Measurements from ENCODE around the gene SLC43A3. TPM values are rescaled to one million over a fixed set of nuclear protein-coding genes. Genes with fewer than 3 reads are reported as not detected.

The SLC43A3 gene
- total RNA-seq, result 172 and 210 TPM in 2 replicates

DNA sequence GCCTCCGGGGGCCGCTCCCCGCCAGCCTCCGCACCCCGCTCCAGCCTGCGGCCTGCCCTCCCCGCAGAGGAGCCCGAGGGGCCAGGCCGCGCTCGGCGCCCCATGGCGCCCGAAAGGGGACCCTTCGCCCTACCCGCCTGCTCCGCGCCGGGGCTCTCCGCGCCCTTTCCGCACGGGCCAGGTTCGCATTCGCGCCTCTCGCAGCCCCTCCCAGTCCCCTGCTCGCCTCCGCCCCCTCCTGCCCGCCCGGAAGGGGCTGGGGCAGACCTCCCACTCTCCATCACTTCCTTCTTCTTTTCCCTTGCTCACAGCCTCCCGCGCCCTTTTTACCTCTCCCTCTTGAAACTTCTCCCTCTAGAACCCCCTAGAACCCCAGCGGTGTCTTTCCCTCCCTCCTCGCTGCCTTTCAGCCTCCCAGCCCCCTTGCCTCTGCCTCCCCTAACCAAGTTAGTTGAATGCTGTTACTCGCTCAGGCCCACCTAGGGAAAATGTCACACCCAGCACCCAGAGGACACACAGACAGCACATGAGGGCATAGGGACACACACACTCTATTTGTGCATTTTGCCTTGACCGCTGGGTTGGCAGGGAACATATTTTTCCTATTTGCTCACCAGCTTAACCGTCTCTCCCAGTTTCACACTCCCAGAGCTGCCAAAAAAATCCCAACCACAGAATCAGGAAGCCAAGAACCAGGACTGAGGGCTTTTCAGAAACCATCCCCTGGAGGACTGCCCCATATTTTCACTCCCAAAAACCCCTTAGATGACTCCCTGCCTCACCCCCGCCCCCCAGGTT lies at the start of gene SLC43A3:
Gene SLC43A3 (minus strand): TSS at position 193 of the 798 bp plus-strand sequence. CDS start 949 bp downstream, outside the sequence.

GRCh38 chr11:57460022-57460757 lies 33.3 kb upstream of the SLC43A3 start, which contains the start of gene RTN4RL2:
Gene RTN4RL2 (plus strand): TSS chr11:57460528. CDS start chr11:57460866, 338 bp downstream.

DNA sequence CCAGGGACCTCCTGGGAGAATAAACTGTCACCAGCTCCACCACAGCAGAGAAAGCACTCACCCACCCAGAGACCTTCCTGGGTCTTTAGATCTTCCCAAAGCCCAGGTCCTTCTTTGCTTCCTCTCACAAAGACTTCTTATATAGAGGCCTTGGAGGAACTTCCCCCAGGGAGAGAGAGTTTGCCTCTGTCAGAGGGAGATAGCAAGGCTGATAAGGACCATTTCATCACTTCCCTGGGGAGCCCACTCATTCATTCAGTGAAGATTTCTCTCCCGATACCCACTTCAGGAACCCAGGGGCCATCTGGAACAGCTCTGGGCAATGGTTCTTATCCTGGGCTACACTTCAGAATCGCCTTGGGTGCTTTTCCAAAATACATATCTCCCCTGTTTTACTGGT lies 36.4 kb downstream of the SLC43A3 start, which contains the start of gene PRG2:
Gene PRG2 (minus strand): TSS at position 116 of the 400 bp plus-strand sequence. CDS start 706 bp downstream, outside the sequence.

GRCh38 chr11:57380975-57381374 lies 45.9 kb downstream of the SLC43A3 start, which contains the start of gene PRG3:
Gene PRG3 (minus strand): TSS chr11:57381150. CDS start chr11:57380708, 442 bp downstream.

Small RNA genes lying within 50 kb of the gene (small RNA-seq; reads per million reads assigned to genes)
- not detected for gene RNA5SP341

Other genes with a start within 250 kb of the SLC43A3 start
- gene LRRC55, start 245.2 kb downstream of the SLC43A3 start, total RNA-seq, result not detected in 2 replicates
- gene APLNR, start 189.9 kb downstream of the SLC43A3 start, total RNA-seq, result not detected in 2 replicates
- gene TNKS1BP1, start 102.2 kb downstream of the SLC43A3 start, total RNA-seq, result 72.5 and 73.9 TPM in 2 replicates
- 82.7 and 106 TPM in 2 replicates for gene SSRP1, start 91.2 kb downstream of the SLC43A3 start, total RNA-seq
- not detected in 2 replicates for gene P2RX3, start 88.8 kb downstream of the SLC43A3 start, total RNA-seq
- gene PRG3, start 46.0 kb downstream of the SLC43A3 start, total RNA-seq, result not detected in 2 replicates
- not detected in 2 replicates for gene PRG2, start 36.5 kb downstream of the SLC43A3 start, total RNA-seq
- 0.39 and 1.5 TPM in 2 replicates for gene RTN4RL2, start 33.4 kb upstream of the SLC43A3 start, total RNA-seq
- gene SLC43A1, start 88.6 kb upstream of the SLC43A3 start, total RNA-seq, result 24.6 and 27.4 TPM in 2 replicates
- gene TIMM10, start 103.6 kb upstream of the SLC43A3 start, total RNA-seq, result 30.9 and 33.4 TPM in 2 replicates
- not detected in 2 replicates for gene SMTNL1, start 110.5 kb upstream of the SLC43A3 start, total RNA-seq
- 53.0 and 104 TPM in 2 replicates for gene UBE2L6, start 140.6 kb upstream of the SLC43A3 start, total RNA-seq
- gene SERPING1, start 170.6 kb upstream of the SLC43A3 start, total RNA-seq, result 6.5 and 48.9 TPM in 2 replicates
- 0.39 and 0.73 TPM in 2 replicates for gene YPEL4, start 222.8 kb upstream of the SLC43A3 start, total RNA-seq
- 17.6 and 20.9 TPM in 2 replicates for gene CLP1, start 230.6 kb upstream of the SLC43A3 start, total RNA-seq
- gene ZDHHC5, start 241.0 kb upstream of the SLC43A3 start, total RNA-seq, result 38.2 and 56.1 TPM in 2 replicates

All from subcutaneous preadipocyte (primary cell).